WTC11 (cell line): ENCODE data around the gene AVPR2. TPM values are rescaled to one million over a fixed set of nuclear protein-coding genes. Genes with fewer than 3 reads are reported as not detected.

Source experiments
- ATAC-seq: fragments of 200-7000 bp; cut with Tn5 transposase; 2 replicates; pipeline ENCODE4 v1.10.0; 2021; ENCODE audit warnings: mild to moderate bottlenecking, moderate library complexity
- CTCF ChIA-PET: fragments of 300-600 bp; sonication (Branson Sonifier 250); formaldehyde crosslinking; loops from one replicate; lab custom pipeline; 2021; ENCODE audit warnings: antibody characterized with exemption; lab: Charles Lee
- POLR2A ChIA-PET: fragments of 350-600 bp; sonication (Branson Sonifier 250); formaldehyde crosslinking; loops from one replicate; lab custom pipeline; 2021; ENCODE audit warnings: antibody characterized with exemption; lab: Charles Lee
- DNase-seq: peaks from one replicate; pipeline ENCODE4 v3.0.0; 2021; ENCODE audit warnings: low spot score
- H3K27ac Mint-ChIP-seq: 2 replicates; pipeline ENCODE4 v1.8.0; 2021; ENCODE audit warnings: mixed read lengths
- H3K27me3 Mint-ChIP-seq: 2 replicates; pipeline ENCODE4 v1.8.0; 2021; ENCODE audit warnings: low read depth, mild to moderate bottlenecking, moderate library complexity, mixed read lengths
- H3K36me3 Mint-ChIP-seq: 2 replicates; pipeline ENCODE4 v1.8.0; 2021; ENCODE audit warnings: mixed read lengths
- H3K4me1 Mint-ChIP-seq: 2 replicates; pipeline ENCODE4 v1.8.0; 2022; ENCODE audit warnings: mixed read lengths
- H3K4me3 Mint-ChIP-seq: 2 replicates; pipeline ENCODE4 v1.8.0; 2021; ENCODE audit warnings: mild to moderate bottlenecking, moderate library complexity, mixed read lengths
- H3K9me3 Mint-ChIP-seq: 2 replicates; pipeline ENCODE4 v1.8.0; 2021; ENCODE audit warnings: mixed read lengths
- CREM ChIP-seq: sonication (generic); formaldehyde crosslinking; IDR thresholded peaks from 2 replicates; pipeline ENCODE4 v1.8.1; 2022; ENCODE audit warnings: mild to moderate bottlenecking, missing genetic modification reagents, moderate library complexity
- ELF4 ChIP-seq: sonication (generic); formaldehyde crosslinking; IDR thresholded peaks from 2 replicates; pipeline ENCODE4 v1.8.1; 2022; ENCODE audit warnings: low read depth, mild to moderate bottlenecking, moderate library complexity, missing genetic modification reagents
- ESRRA ChIP-seq: sonication (generic); formaldehyde crosslinking; IDR thresholded peaks from 2 replicates; pipeline ENCODE4 v1.8.1; 2022; ENCODE audit warnings: mild to moderate bottlenecking, missing genetic modification reagents, borderline replicate concordance
- IRF1 ChIP-seq: sonication (generic); formaldehyde crosslinking; IDR thresholded peaks from 2 replicates; pipeline ENCODE4 v1.8.0; 2023; ENCODE audit warnings: missing genetic modification reagents
- JAZF1 ChIP-seq: fragments of 250-450 bp; sonication (Bioruptor Pico); IDR thresholded peaks from 2 replicates; pipeline ENCODE4 v1.9.0; 2021; ENCODE audit warnings: moderate library complexity, mild to moderate bottlenecking, inconsistent platforms
- KAT7 ChIP-seq: sonication (generic); formaldehyde crosslinking; IDR thresholded peaks from 2 replicates; pipeline ENCODE4 v1.8.1; 2023; ENCODE audit warnings: missing genetic modification reagents, mild to moderate bottlenecking, borderline replicate concordance
- NFE2L1 ChIP-seq: sonication (generic); formaldehyde crosslinking; IDR thresholded peaks from 2 replicates; pipeline ENCODE4 v1.8.1; 2023; ENCODE audit warnings: missing genetic modification reagents
- NFYB ChIP-seq: sonication (generic); formaldehyde crosslinking; conservative IDR thresholded peaks from 2 replicates; pipeline ENCODE4 v1.8.0; 2022; ENCODE audit warnings: low read depth, missing genetic modification reagents
- NR1H2 ChIP-seq: sonication (generic); formaldehyde crosslinking; IDR thresholded peaks from 2 replicates; pipeline ENCODE4 v1.9.0; 2021; ENCODE audit warnings: mild to moderate bottlenecking, moderate library complexity, missing genetic modification reagents
- OVOL2 ChIP-seq: fragments of 250-450 bp; sonication (Bioruptor Pico); IDR thresholded peaks from 2 replicates; pipeline ENCODE4 v1.9.0; 2021; ENCODE audit warnings: mild to moderate bottlenecking, borderline replicate concordance
- SMAD4 ChIP-seq: sonication (generic); formaldehyde crosslinking; IDR thresholded peaks from 2 replicates; pipeline ENCODE4 v1.8.0; 2022; ENCODE audit warnings: mild to moderate bottlenecking, missing genetic modification reagents
- TEAD4 ChIP-seq: sonication (generic); formaldehyde crosslinking; IDR thresholded peaks from 2 replicates; pipeline ENCODE4 v1.8.0; 2022; ENCODE audit warnings: mild to moderate bottlenecking, missing genetic modification reagents
- ZMAT4 ChIP-seq: fragments of 250-450 bp; sonication (Bioruptor Pico); IDR thresholded peaks from 2 replicates; pipeline ENCODE4 v1.9.0; 2021; ENCODE audit warnings: mild to moderate bottlenecking
- ZNF423 ChIP-seq: fragments of 250-450 bp; sonication (Bioruptor Pico); IDR thresholded peaks from 2 replicates; pipeline ENCODE4 v2.1.2; 2022; ENCODE audit warnings: mild to moderate bottlenecking, moderate library complexity
- total RNA-seq: library from RNA; stranded (reverse); gene quantifications from 3 replicates; pipeline ENCODE4 v1.2.3, GENCODE V29; 2021
- TF ChIP-seq, protein P1 (sequence below): sonication (generic); formaldehyde crosslinking; IDR thresholded peaks from 2 replicates; pipeline ENCODE4 v1.8.0; 2022; ENCODE audit warnings: mild to moderate bottlenecking, missing genetic modification reagents
- TF ChIP-seq, protein P2 (sequence below): sonication (generic); formaldehyde crosslinking; IDR thresholded peaks from 2 replicates; pipeline ENCODE4 v1.8.1; 2022; ENCODE audit warnings: missing genetic modification reagents, borderline replicate concordance
- TF ChIP-seq, protein P3 (sequence below): sonication (generic); formaldehyde crosslinking; IDR thresholded peaks from 2 replicates; pipeline ENCODE4 v1.8.0; 2022; ENCODE audit warnings: missing genetic modification reagents

Gene AVPR2
- total RNA-seq, 1 experiment from 2014 or later = 0.11 TPM

- TF ChIP-seq, protein P1, sequence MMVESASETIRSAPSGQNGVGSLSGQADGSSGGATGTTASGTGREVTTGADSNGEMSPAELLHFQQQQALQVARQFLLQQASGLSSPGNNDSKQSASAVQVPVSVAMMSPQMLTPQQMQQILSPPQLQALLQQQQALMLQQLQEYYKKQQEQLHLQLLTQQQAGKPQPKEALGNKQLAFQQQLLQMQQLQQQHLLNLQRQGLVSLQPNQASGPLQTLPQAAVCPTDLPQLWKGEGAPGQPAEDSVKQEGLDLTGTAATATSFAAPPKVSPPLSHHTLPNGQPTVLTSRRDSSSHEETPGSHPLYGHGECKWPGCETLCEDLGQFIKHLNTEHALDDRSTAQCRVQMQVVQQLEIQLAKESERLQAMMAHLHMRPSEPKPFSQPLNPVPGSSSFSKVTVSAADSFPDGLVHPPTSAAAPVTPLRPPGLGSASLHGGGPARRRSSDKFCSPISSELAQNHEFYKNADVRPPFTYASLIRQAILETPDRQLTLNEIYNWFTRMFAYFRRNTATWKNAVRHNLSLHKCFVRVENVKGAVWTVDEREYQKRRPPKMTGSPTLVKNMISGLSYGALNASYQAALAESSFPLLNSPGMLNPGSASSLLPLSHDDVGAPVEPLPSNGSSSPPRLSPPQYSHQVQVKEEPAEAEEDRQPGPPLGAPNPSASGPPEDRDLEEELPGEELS (CRISPR knock-in tag) = no peak
- no peak for TF ChIP-seq ZNF423 (CRISPR knock-in tag)
- TF ChIP-seq SMAD4 (CRISPR knock-in tag) = no peak
- TF ChIP-seq CREM (CRISPR knock-in tag) = no peak
- TF ChIP-seq ZMAT4 (CRISPR knock-in tag) = no peak
- no peak for TF ChIP-seq KAT7
- no peak for TF ChIP-seq OVOL2 (CRISPR knock-in tag)
Measured at GRCh38 chrX:153854702-153855101, 49.8 kb upstream of the AVPR2 start (continued).

- ChIA-PET POLR2A (no interaction called here), CTCF (interaction anchor here (1.1 to 1.2 kb wide), 2 partner anchors 21 to 90 kb away, joined by 3 to 4 read pairs; no protein-coding TSS in a partner anchor)
- no peak overlapping the region for H3K27ac Mint-ChIP-seq
- DNase-seq = no peak
- no peaks in the 10 kb centered on the region for H3K9me3 Mint-ChIP-seq
- no peaks in the 10 kb centered on the region for H3K36me3 Mint-ChIP-seq
- H3K27me3 Mint-ChIP-seq = peaks cover 6% of the 10 kb centered on the region
- ATAC-seq = peak; percentile 71
- peaks cover 38% of the 10 kb centered on the region for H3K4me1 Mint-ChIP-seq
- TF ChIP-seq JAZF1 (CRISPR knock-in tag) = no peak
- TF ChIP-seq, protein P2, sequence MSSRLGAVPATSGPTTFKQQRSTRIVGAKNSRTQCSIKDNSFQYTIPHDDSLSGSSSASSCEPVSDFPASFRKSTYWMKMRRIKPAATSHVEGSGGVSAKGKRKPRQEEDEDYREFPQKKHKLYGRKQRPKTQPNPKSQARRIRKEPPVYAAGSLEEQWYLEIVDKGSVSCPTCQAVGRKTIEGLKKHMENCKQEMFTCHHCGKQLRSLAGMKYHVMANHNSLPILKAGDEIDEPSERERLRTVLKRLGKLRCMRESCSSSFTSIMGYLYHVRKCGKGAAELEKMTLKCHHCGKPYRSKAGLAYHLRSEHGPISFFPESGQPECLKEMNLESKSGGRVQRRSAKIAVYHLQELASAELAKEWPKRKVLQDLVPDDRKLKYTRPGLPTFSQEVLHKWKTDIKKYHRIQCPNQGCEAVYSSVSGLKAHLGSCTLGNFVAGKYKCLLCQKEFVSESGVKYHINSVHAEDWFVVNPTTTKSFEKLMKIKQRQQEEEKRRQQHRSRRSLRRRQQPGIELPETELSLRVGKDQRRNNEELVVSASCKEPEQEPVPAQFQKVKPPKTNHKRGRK (CRISPR knock-in tag) = peak; percentile 82; the same call in 1 of the 2 replicates
- H3K4me3 Mint-ChIP-seq = no peak overlapping the region
Measured at GRCh38 chrX:153857348-153857903, 47.0 kb upstream of the AVPR2 start.

- Mint-ChIP-seq H3K4me3 (no peak overlapping the region), H3K4me1 (peaks cover 32% of the 10 kb centered on the region), H3K27me3 (peaks cover 6% of the 10 kb centered on the region; the same call in 1 of the 2 replicates), H3K9me3 (no peaks in the 10 kb centered on the region), H3K36me3 (peaks cover 7% of the 10 kb centered on the region), H3K27ac (no peak overlapping the region)
- ATAC-seq (no peak), DNase-seq (no peak)
- TF ChIP-seq ESRRA (no peak), NFE2L1 (CRISPR knock-in tag) (no peak), NR1H2 (CRISPR knock-in tag) (no peak), TEAD4 (CRISPR knock-in tag) (no peak), IRF1 (CRISPR knock-in tag) (no peak), ELF4 (CRISPR knock-in tag) (no peak), NFYB (CRISPR knock-in tag) (no peak), KAT7 (no peak)
- TF ChIP-seq, protein P3, sequence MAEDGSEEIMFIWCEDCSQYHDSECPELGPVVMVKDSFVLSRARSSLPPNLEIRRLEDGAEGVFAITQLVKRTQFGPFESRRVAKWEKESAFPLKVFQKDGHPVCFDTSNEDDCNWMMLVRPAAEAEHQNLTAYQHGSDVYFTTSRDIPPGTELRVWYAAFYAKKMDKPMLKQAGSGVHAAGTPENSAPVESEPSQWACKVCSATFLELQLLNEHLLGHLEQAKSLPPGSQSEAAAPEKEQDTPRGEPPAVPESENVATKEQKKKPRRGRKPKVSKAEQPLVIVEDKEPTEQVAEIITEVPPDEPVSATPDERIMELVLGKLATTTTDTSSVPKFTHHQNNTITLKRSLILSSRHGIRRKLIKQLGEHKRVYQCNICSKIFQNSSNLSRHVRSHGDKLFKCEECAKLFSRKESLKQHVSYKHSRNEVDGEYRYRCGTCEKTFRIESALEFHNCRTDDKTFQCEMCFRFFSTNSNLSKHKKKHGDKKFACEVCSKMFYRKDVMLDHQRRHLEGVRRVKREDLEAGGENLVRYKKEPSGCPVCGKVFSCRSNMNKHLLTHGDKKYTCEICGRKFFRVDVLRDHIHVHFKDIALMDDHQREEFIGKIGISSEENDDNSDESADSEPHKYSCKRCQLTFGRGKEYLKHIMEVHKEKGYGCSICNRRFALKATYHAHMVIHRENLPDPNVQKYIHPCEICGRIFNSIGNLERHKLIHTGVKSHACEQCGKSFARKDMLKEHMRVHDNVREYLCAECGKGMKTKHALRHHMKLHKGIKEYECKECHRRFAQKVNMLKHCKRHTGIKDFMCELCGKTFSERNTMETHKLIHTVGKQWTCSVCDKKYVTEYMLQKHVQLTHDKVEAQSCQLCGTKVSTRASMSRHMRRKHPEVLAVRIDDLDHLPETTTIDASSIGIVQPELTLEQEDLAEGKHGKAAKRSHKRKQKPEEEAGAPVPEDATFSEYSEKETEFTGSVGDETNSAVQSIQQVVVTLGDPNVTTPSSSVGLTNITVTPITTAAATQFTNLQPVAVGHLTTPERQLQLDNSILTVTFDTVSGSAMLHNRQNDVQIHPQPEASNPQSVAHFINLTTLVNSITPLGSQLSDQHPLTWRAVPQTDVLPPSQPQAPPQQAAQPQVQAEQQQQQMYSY (CRISPR knock-in tag) = no peak
- ChIA-PET POLR2A (no interaction called here), CTCF (no interaction called here)
Measured at GRCh38 chrX:153861151-153861550, 43.3 kb upstream of the AVPR2 start.
